Colon (tissue), 2 donors: ENCODE measurements around the gene TMEM171.

ENCODE experiments used
- FAIRE-seq: peaks from 2 replicates; lab custom pipeline; 2012; peaks lifted over from hg19 to GRCh38; lab: Jason Lieb, UNC
- donor health status: control.
- donor health status: control.

Gene TMEM171

GRCh38 chr5:73121119-73121463 lies 716 bp downstream of the TMEM171 start:
- no peak for FAIRE-seq

DNA sequence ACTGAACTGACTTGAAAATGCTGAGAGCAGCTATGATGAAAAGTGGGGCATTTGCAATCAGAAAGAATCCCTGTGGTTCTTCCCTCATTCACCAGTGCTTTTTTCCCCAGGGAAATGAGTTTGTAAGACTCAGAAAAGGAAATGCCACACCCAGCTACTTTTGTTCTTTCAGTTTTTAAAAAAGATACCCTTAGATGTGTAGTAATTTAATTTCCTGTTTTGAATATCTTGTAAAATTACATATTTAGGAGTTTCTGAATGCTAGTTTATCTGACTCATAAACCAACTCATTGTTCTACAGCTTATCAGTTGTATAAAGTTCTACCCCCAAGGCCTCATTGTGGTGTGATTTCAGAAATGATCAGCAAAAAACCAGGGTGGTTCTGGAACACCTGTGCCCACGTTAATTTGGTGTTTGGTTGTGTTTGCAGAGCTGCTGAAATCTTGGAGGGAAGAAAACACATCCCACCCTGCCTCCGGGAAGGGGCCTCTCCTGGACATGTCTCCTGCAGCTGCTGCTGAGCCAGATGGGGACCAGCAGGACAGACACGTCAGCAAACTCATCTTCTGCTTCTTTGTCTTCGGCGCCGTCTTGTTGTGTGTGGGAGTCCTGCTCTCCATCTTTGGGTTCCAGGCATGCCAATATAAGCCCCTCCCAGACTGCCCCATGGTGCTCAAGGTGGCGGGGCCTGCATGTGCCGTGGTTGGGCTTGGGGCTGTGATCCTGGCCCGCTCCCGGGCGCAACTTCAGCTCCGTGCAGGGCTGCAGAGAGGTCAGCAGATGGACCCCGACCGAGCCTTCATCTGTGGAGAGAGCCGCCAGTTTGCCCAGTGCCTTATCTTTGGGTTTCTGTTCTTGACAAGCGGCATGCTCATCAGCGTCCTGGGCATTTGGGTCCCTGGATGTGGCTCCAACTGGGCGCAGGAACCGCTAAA lies 2.8 kb downstream of the TMEM171 start:
- FAIRE-seq, result no peak

DNA sequence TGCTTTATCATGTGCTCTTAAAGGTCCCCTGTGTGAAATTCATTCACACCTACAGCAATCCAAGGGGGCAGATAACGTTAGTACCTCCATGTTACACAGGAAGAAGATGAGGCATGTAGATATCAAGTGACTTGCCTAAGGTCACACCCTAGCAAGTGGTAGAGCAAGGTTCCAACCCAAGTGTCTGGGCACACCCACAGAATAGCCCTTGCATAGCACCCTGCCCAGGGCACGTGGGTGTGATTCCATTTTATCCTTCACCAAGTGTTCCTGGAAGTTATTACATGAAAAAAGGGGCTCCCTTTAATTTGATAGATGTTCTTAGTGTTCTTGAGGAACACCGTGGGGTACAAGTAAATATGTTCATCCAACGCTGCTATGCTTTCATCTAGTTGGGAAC lies 4.9 kb downstream of the TMEM171 start:
- FAIRE-seq, result no peak

GRCh38 chr5:73126381-73126780 lies 6.0 kb downstream of the TMEM171 start:
- no peak for FAIRE-seq

DNA sequence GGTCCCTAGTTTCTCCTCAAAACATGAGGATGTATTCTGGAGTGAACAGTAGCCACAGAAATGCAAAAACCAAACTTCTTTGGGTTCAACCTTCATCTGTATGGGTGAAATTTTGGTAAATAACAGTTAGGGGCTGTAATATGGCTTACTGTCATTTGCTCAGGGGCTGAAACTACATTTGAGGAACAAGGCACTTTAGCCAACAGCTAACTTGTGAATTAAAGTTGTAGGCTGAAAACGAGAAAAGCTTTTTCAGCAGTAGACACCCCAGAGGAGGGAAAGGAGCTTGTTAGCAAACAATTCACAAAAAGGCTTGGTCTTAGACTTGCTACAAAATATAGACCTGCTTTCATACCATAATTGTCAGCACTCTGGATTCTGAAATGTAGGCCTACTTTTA lies 6.6 kb downstream of the TMEM171 start:
- FAIRE-seq, result no peak

DNA sequence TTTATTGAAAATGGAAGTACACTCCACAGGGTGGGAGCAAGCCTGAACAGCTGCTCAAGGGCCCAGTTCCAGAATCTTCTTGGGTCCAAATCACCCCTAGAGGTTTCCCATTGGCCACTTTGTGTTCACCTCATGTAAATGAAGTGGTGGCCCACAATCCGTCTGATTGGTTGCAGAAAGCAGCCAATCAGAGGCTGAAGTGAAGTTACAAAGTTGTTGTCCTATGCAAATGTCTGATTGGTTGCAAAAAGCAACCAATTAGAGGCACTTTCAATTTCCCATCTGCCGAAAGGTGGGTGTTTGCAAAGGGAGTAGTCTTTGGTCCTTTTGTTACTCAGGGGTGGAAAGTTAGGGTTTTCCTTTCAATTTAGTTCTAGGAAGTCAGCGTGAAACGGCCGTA lies 8.8 kb downstream of the TMEM171 start:
- no peak for FAIRE-seq

DNA sequence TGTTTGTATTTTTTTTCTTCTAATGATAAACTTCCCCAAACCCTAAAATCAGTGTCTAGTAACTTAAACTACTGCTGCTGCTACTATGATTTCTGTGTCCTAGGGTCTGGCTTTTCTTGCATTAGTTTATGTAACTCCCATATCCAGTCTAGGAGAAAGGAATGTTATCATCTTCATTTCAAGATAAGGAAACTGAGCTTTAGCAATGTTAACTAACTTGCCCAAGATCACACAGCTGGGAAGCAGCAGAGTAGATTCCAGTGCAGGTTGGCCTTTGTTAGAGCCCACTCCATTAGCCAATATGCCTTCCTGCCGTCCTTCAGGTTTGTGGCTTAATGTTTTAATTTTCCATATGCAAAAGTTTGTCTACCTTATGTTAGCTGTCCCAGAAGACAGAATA lies 10.4 kb downstream of the TMEM171 start:
- FAIRE-seq, result no peak

DNA sequence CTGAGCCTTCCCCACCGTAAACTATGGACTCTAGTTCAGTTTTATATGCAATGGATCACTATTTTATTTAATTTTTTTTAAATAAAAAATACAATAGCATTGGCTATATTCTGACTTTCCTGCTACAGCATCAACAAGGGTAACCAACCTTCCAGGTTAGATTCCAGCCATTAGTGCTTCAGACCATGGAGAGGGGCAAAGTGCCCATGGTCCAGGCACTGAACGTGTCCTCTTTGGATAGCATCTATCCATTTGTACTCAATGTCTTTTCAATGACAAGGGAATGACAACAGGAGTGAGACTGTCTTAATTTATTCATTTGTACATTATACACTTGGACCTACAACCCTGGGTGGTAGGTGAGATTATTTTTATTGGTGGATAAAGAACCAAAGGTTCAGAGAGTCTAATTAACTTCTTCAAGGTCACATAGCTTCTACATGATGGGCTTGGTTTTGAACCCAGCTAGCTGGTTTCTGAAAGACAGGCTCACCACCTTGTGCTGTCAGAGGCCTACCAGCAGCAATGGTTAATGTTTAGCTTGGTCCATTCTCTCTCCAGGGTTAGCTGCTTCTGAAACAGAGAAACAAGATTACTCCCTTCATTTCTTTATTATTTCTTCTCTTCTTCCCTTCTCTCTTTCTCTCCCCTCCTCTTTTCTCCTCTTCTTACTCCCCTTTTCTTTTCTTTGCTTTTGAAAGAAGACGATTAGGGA lies 11.5 kb downstream of the TMEM171 start:
- FAIRE-seq, result no peak

GRCh38 chr5:73132759-73133158 lies 12.4 kb downstream of the TMEM171 start:
- FAIRE-seq, result no peak

GRCh38 chr5:73135021-73135420 lies 14.6 kb downstream of the TMEM171 start:
- no peak for FAIRE-seq

DNA sequence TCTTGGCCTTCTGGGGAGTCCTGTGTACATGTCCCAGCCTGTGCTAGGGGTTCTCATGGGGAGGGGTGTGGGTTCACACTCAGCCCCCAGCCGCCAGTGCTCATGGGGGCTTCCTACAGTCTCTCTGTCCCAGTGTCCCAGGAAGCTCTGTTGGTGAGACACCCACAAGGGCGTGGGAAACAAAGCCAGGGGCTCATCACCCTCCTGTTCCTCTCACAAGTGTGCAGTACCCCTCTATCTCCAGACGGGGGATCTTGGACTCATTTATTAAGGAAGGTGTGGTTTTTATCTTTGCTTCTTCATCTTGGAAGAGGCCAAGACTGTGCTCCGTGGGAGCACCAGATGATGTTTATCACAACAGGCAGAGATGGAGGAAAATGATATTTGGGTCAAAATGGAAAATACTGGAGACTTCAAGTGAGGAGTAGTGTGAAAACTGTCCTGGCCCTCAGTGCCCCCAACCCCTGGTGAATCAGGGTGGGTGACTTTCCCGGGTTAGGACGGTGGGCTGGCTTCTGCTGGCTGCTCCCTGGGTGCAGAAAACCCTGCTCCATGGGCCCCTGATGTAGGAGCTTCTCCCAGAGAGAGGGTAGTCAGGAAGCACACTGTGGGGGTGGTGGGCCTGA lies 15.2 kb downstream of the TMEM171 start:
- FAIRE-seq, result no peak

DNA sequence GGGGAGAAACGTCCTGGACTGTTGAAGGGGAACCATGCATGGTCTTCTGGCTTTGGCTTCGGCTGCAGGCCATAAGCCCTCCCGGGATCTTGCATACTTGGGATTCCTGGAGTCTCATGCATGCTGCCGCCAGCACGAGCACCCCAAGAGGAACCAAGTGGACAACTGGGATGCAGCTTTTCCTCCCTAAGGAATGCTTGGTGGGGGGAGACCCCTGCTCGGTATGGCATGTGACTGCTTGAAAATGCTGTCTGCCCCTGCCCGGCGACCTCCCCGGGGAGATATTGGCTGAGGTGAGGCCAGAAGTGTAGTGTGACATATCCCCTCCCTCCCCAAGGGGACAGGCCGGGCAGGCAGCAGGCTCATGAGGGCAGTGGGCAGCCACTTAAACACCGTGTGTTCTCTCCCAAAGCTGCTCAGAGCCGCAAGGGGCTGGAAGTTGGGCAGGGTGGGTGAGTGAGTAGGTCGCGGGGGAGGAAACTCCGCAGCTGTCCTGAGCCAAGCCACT lies 15.7 kb downstream of the TMEM171 start:
- no peak for FAIRE-seq

GRCh38 chr5:73137563-73138530 lies 17.5 kb downstream of the TMEM171 start:
- FAIRE-seq, result no peak

- no peak for FAIRE-seq
Observed at GRCh38 chr5:73139485-73139884, 19.1 kb downstream of the TMEM171 start.

DNA sequence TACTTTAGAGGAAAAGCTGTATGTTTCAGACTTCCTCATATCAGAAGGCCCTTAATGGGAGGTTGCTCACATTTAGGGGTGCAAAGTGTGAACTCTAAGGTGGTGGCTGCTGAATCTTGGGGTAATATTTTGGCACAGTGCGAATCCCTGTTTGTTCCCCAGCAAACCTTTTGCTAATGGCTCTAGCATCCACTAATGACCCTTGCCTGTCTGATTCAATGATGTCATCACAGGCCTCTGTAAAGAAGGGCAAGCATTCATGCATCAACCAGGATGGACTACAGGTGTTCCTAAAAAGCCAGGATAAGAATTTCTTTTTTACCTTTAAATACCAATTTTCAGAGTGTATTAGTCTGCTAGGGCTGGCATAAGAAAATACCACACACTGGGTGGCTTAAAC lies 20.4 kb downstream of the TMEM171 start:
- FAIRE-seq, result no peak

DNA sequence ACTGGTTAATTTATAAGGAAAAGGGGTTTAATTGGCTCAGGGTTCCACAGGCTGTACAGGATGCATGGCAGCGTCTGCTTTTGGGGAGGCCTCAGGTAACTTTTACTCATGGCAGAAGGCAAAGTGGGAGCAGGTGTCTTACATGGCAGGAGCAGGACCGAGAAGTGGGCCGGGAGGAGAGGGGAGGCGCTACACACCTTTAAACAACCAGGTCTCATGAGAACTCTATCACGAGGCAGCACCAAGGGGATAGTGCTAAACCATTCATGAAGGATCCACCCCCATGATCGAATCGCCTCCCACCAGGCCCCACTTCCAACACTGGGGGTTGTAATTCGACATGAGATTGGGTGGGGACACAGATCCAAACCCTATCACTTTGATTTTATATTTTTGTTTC lies 21.7 kb downstream of the TMEM171 start:
- no peak for FAIRE-seq

GRCh38 chr5:73143716-73144115 lies 23.3 kb downstream of the TMEM171 start:
- no peak for FAIRE-seq

DNA sequence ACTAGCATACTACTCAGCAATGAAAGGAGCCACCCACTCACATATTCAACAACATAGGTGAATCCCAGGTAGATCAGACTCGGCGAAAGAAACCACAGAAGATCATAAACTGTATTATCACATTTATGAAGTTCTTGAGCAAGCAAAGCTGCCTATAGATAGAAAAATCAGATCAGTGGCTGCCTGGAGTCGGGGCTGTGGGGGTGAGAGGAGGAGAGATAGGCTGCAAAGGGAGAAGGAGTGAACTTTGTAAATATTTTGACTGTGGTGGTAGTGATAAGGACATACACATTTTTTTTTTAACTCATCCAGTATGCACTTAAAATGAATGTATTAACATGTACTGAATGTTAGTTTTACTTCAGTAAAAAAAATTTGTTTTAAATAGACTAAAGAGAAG lies 29.2 kb downstream of the TMEM171 start:
- FAIRE-seq, result no peak

DNA sequence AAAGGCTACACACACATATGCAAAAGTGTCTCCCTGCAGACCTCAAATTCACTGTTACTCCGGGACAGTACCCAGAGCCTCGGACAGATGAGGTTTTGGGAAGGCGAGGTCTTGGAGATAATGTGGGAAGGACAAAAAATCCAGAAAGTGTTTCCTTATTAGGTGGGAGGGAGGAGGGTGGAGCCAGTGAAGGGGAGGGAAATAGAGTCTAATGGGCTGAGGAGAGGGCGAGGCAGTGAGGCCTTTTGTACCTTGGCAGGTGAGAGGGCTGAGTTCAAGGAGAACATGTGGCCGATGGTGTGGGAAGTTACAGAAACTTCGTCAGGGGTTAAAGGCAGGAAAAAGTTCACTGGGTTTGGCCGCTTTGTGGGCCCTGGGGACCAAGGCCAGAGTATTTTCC lies 30.5 kb downstream of the TMEM171 start:
- no peak for FAIRE-seq

- FAIRE-seq, result no peak
Observed at GRCh38 chr5:73151766-73152410, 31.5 kb downstream of the TMEM171 start.
